Stimulated activated CD4-positive, alpha-beta T cell treated with anti-CD3 and anti-CD28 coated beads, Interleukin-4, amount 100 ng/mL, for 1 hour (primary cell): ENCODE measurements around the gene SEMA4A.
"Not testable (repeated sequence)": the region's sequence is repeated elsewhere in the genome, so short reads cannot be mapped to it uniquely, and the experiment has no call there.

Experiments used
- DNase-seq: peaks from one replicate; pipeline ENCODE4 v3.0.0-alpha.2; 2020

Gene SEMA4A

GRCh38 chr1:156198831-156199349, 45.5 kb downstream of the SEMA4A start:
- no peak for DNase-seq

- DNase-seq, result no peak
Observed at GRCh38 chr1:156200044-156200443, 46.7 kb downstream of the SEMA4A start.

GRCh38 chr1:156203331-156203730, 49.9 kb downstream of the SEMA4A start:
- DNase-seq, result no peak

GRCh38 chr1:156204686-156205085, 51.3 kb downstream of the SEMA4A start:
- DNase-seq, result no peak

GRCh38 chr1:156211243-156211642, 57.9 kb downstream of the SEMA4A start:
- no peak for DNase-seq

- DNase-seq, result no peak
Observed at GRCh38 chr1:156212130-156212529, 58.7 kb downstream of the SEMA4A start.

- peak; percentile 95 for DNase-seq
Observed at GRCh38 chr1:156212833-156213643, 59.7 kb downstream of the SEMA4A start, which contains the start of gene PMF1. Gene PMF1, plus strand, starts transcription at chr1:156213007. Its CDS starts 9 bp downstream, at chr1:156213016.

- no peak for DNase-seq
Observed at GRCh38 chr1:156213644-156213966, 60.2 kb downstream of the SEMA4A start.

GRCh38 chr1:156214024-156214748, 60.8 kb downstream of the SEMA4A start:
- DNase-seq, result no peak

- not testable (repeated sequence) for DNase-seq
Observed at GRCh38 chr1:156216361-156217086, 63.1 kb downstream of the SEMA4A start.

- DNase-seq, result no peak
Observed at GRCh38 chr1:156217871-156218270, 64.5 kb downstream of the SEMA4A start.

GRCh38 chr1:156220226-156220625, 66.8 kb downstream of the SEMA4A start:
- DNase-seq, result no peak

GRCh38 chr1:156221986-156222692, 68.8 kb downstream of the SEMA4A start:
- DNase-seq, result no peak

GRCh38 chr1:156225677-156226014, 72.3 kb downstream of the SEMA4A start:
- DNase-seq, result no peak

GRCh38 chr1:156226116-156226538, 72.7 kb downstream of the SEMA4A start:
- no peak for DNase-seq

- no peak for DNase-seq
Observed at GRCh38 chr1:156226782-156227181, 73.4 kb downstream of the SEMA4A start.
